ENCODE results near the gene SNED1. TPM values are rescaled to one million over a fixed set of nuclear protein-coding genes. Genes with fewer than 3 reads are reported as not detected.

Gene SNED1
- total RNA-seq, 2 donors from 2014 or later: 4.6 TPM

- Histone ChIP-seq H3K27ac (no peak overlapping the region), H3K9me3 (no peaks in the 10 kb centered on the region), H3K27me3 (no peaks in the 10 kb centered on the region), H3K4me1 (no peaks in the 10 kb centered on the region), H3K9ac (ENCODE audit: low read depth in 2 of 2, low read length in 2 of 2) (no peak overlapping the region), H3K4me3 (no peak overlapping the region), H3K36me3 (no peaks in the 10 kb centered on the region)
- no peak for DNase-seq
- intact Hi-C loops (cut with DNase I): no loop called here
- TF ChIP-seq CTCF (IDR thresholded peaks at IDR 0.05): no peak
Observed at GRCh38 chr2:241110607-241111439, 112.4 kb downstream of the SNED1 start.

GRCh38 chr2:241111440-241111805 lies 113.0 kb downstream of the SNED1 start:
- Histone ChIP-seq H3K9ac (ENCODE audit: low read depth in 2 of 2, low read length in 2 of 2) (no peak overlapping the region), H3K9me3 (no peaks in the 10 kb centered on the region), H3K36me3 (no peaks in the 10 kb centered on the region), H3K4me3 (no peak overlapping the region), H3K27me3 (no peaks in the 10 kb centered on the region), H3K27ac (no peak overlapping the region), H3K4me1 (no peaks in the 10 kb centered on the region)
- no peak for TF ChIP-seq CTCF (IDR thresholded peaks at IDR 0.05)
- intact Hi-C loops (cut with DNase I): no loop called here
- no peak for DNase-seq

- intact Hi-C loops (cut with DNase I): no loop called here
- H3K4me3 ChIP-seq: no peak overlapping the region
- no peak for DNase-seq
- TF ChIP-seq CTCF (IDR thresholded peaks at IDR 0.05): no peak
- H3K9ac ChIP-seq (ENCODE audit: low read depth in 2 of 2, low read length in 2 of 2): no peak overlapping the region
- H3K27ac ChIP-seq: no peak overlapping the region
- no peaks in the 10 kb centered on the region for H3K27me3 ChIP-seq
- no peaks in the 10 kb centered on the region for H3K4me1 ChIP-seq
- H3K36me3 ChIP-seq: no peaks in the 10 kb centered on the region
- no peaks in the 10 kb centered on the region for H3K9me3 ChIP-seq
Observed at GRCh38 chr2:241112046-241112445, 113.6 kb downstream of the SNED1 start.

GRCh38 chr2:241112592-241112991 lies 114.2 kb downstream of the SNED1 start:
- no peaks in the 10 kb centered on the region for H3K4me1 ChIP-seq
- no peak overlapping the region for H3K9ac ChIP-seq (ENCODE audit: low read depth in 2 of 2, low read length in 2 of 2)
- intact Hi-C loops (cut with DNase I): no loop called here
- no peak for DNase-seq
- no peaks in the 10 kb centered on the region for H3K27me3 ChIP-seq
- H3K9me3 ChIP-seq: no peaks in the 10 kb centered on the region
- no peak for TF ChIP-seq CTCF (IDR thresholded peaks at IDR 0.05)
- no peaks in the 10 kb centered on the region for H3K36me3 ChIP-seq
- H3K4me3 ChIP-seq: no peak overlapping the region
- H3K27ac ChIP-seq: no peak overlapping the region

- Histone ChIP-seq H3K9me3 (no peaks in the 10 kb centered on the region), H3K9ac (ENCODE audit: low read depth in 2 of 2, low read length in 2 of 2) (no peak overlapping the region), H3K4me3 (no peak overlapping the region), H3K36me3 (no peaks in the 10 kb centered on the region), H3K27ac (no peak overlapping the region), H3K27me3 (no peaks in the 10 kb centered on the region), H3K4me1 (no peaks in the 10 kb centered on the region)
- intact Hi-C loops (cut with DNase I): no loop called here
- no peak for TF ChIP-seq CTCF (IDR thresholded peaks at IDR 0.05)
- no peak for DNase-seq
Observed at GRCh38 chr2:241114836-241115235, 116.4 kb downstream of the SNED1 start.
